Stimulated activated CD8-positive, alpha-beta memory T cell treated with anti-CD3 and anti-CD28 coated beads, Interleukin-7, amount 100 ng/mL, for 24 hours (primary cell): ENCODE measurements around the gene LRRC8E.

Experiments
- DNase-seq: peaks from one replicate; pipeline ENCODE4 v3.0.0-alpha.2; 2020; ENCODE audit warnings: low read depth

The LRRC8E gene

DNA sequence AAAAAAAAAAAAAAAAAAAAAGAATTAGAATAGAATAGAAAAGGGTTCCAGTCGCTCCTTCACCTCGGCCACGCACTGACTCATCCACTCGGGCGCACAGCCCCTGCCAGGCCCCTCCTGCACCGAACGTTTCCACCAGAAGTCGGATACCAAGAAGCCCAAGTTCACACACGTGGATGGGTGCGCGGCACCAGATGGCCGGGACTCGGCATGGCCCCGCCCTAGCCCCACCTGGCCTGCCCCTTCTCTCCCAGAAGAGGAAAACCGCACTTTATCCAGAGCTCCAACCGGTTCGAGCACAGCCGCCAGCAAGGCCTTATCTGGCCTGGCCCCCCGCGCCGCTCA lies 20.0 kb upstream of the LRRC8E start:
- no peak for DNase-seq

DNA sequence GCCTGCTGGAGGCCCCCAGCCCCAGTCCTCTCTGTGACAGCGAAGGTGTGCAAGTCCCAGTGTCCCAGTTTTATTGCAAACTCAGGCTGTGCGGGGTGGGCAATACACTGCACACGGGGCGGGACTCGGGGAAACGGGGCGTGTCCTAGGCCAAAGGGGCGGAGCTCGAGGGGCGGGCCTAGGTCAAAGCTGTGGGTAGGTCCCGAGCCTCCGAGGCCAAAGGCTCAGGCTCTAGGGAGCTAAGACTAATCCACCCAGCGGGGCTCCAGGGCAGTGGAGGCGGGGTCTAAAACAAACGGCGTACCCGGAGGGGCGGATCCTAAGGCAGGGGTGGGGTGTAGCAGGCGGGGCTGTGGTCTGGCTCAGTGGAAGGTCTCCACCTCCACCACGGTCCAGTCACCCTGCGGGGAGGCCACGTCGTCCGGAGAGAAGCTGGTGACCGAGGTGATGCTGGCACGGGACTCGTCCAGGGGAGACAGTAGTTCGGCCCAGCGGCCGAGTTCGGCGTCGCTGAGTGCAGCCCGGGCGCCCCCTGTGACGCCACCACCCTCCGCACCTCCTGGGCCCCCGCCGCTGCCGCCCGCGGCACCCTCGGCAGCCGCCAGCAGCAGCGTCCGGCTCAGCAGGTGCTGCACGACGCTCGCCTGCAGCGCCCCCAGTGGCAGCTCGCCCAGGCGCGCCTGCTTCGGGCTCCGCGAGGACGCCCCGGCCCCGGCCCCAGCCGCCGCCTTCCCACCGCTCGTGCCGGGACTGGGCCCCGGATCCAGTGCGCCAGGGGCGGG lies 19.4 kb upstream of the LRRC8E start:
- DNase-seq: peak; percentile 46

- peak; percentile 54 for DNase-seq
These were observed 18.8 kb upstream of the LRRC8E start for GRCh38 chr19:7869453-7869909.

DNA sequence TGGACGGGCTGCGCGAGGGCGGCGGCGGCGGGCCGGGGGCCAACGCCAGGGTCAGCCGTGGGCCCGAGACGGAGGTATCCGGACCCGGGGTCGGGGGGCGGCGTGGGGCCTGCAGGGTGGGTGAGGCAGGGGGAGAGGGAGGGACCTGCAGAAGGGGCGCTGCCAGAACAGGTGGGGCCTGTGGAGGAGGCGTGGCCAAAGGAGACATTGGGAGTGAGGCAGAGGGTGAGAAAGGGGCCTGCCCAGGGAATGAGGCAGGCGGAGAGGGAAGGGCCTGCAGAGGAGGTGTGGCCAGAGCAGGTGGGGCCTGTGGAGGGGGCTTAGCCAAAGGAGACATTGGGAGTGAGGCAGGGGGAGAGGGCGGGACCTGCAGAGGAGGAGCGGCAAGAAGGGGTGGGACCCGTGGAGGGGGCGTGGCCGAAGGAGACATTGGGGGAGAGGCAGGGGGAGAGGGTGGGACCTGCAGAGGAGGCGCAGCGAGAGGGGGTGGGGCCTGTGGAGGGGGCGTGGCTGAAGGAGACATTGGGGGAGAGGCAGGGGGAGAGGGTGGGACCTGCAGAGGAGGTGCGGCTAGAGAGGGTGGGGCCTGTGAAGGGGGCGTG lies 18.3 kb upstream of the LRRC8E start:
- no peak for DNase-seq

- peak; percentile 10 for DNase-seq
These were observed 17.5 kb upstream of the LRRC8E start for GRCh38 chr19:7870571-7871436.

GRCh38 chr19:7871437-7872305 lies 16.6 kb upstream of the LRRC8E start:
- DNase-seq: peak; percentile 59

DNA sequence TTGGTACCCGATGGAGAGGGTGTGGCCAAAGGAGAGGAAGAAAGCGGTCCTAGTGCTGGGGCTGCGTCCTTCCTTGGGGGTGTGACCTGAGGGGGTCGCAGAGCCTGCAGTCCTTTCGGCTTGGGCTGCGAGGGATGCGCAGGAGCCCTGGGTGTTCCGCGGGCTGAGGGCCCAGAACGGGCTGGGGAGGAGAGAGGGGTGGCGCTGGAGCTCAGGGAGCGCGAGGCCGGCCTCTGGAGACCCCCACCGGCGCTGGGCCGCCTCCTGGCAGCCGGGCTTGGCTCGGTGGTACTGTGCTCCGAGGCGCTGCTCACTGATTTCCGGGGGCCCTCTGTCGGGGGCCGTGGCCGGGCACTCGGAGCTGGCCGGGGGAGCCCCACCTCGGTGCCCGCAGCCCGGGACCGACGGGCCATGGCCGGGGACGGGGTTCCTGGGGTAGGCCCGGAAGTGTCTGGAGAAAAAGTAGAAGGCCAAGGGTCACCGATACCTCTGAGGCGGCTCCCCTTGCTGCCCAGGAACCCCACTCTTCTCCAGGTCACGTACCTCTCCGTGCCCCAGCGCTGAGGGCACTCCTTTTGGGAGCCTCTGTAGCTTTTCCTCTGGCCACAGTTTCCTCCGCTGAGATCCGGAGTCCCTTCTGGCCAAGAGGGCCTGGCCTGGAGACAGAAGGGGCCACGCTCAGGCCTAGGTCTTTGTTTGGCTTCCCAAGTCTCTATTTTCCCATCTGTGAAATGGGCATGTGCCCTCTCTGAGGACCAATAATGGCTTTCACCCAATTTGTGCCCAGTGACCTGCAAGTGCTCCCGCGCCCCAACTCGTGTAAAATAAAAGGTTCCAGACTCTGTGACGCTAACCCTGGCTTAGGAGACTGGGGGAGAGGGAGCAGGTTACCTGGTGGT lies 15.8 kb upstream of the LRRC8E start:
- no peak for DNase-seq

DNA sequence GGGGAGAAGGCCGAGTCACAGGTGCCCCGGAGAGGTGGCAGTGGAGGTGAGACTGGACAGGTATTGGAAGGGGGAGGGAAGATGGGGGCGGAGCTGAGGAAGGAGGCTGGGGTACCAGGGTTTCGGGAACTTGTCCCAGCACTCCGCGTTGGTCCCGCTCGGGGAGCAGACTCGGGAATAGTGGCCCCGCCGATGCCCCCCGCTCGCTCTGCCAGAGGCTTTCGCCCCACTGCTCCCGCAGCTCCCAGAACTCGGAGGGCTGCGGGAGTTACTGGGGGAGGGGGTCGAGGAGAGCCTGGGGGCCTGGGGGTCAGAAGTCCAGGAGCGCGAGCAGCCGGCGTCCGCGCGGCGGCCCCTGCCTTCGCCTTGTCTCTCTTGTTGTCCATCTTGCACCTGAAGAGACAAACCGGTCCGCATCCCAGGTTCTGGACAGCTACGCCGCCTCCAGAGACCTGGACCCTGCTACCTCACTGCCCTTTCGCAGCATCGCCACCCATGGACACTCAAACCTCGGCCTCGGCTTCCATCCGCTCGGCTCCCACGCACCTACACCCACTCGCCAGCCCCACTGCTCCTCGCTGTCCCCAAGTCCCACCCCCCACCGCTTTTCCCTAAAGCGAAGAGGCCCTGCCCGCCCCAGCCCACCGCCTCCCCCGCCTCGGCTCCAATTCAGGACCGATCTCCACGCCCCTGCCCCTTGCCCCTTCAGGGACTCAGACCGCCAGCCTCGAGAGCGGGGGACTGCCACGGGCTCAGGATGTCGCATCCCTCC lies 14.8 kb upstream of the LRRC8E start:
- DNase-seq: no peak

GRCh38 chr19:7874076-7874896 lies 14.0 kb upstream of the LRRC8E start, which contains the start of gene PRR36:
Gene PRR36 (minus strand): TSS chr19:7874390. CDS start chr19:7873689, 701 bp downstream.
- DNase-seq: no peak

DNA sequence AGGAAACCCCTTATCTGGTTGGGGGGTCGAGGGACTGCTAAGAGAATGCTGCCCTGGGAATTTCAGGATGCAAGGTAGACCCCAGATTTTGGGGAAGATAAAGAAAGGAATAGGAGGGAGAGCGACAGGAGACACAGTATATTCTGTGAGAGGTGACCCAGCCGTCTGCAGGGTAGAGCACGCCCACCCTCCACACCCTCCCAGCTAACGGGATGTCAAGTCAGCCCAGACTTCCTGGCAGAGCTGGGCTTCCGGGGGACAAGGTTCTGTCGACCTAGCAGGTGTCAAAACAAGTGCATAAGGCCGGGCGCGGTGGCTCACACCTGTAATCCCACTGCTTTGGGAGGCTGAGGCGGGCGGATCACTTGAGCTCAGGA lies 13.4 kb upstream of the LRRC8E start:
- DNase-seq: no peak

DNA sequence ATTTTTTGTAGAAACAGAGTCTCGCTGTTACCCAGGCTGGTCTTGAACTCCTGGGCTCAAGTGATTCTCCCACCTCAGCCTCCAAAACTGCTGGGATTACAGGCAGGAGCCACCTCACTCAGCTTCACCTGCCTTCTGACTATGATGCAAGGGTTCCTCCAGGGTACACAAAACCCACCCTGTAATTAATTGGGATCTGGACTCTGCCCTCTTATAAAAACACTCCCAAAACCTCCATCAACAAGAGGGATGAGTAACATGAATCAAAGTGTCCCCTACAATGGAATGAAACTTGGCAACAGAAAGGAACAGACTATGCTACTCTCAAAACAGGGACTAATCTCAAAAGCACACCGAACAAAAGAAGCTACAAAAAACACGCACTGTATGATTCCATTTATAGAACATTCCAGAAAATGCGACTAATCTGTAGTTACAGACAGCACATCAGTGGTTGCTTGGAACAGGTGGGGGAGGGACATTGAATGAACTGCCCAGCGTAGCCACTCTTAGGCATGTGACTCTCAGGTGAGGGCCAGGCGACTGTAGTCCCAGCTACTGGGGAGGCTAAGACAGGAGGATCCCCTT lies 11.0 kb upstream of the LRRC8E start:
- no peak for DNase-seq

DNA sequence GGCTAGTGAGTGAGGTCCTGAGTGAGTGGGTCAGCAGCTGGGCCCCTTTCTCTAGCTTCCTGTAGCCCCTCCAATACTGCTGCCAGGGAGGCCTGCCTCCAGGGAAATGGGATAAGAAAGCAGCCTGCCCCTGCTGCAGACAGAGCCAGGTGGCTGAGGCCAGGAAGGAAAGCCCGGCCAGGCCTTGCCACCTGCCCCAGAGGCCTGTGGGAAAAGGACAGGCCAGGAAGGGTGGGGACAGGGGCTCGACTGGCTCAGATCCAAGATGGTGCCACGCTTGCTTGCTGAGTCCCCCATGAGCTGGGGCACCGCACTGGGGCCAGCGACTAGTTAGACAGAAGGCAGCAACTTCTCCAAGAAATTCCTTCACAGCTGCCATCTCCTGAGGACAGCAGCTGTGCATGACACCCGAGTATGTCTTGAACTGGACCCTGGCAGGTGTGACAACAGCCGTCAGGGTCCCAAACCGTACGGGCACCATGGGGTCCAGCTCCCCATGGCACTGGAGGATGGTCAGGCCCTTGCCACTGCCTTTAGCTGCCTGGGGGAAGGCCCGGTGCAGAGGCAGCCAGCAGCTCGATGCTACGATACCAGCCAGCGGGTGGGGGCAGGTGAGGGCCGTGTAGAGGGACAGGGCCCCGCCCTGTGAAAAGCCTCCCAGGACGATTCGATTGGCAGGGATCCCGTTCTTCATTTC lies 9.1 kb upstream of the LRRC8E start:
- DNase-seq: no peak

GRCh38 chr19:7879836-7880235 lies 8.5 kb upstream of the LRRC8E start:
- no peak for DNase-seq

DNA sequence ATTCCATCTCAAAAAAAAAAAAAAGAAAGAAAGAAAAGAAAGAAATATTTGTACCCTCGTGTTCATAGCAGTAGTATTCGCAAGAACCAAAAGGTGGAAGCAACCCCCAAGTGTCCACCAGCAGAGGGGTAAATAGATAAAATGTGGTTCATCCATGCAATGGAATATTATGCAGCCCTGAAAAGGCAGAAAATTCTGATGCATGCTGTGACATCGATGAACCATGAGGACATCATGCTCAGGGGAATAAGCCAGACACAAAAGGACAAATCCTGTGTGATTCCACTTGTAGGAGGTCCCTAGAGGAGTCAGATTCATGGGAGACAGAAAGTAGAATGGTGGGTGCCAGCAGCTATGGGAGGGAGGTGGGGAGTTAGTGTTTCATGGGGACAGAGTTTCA lies 6.4 kb upstream of the LRRC8E start:
- DNase-seq: no peak

DNA sequence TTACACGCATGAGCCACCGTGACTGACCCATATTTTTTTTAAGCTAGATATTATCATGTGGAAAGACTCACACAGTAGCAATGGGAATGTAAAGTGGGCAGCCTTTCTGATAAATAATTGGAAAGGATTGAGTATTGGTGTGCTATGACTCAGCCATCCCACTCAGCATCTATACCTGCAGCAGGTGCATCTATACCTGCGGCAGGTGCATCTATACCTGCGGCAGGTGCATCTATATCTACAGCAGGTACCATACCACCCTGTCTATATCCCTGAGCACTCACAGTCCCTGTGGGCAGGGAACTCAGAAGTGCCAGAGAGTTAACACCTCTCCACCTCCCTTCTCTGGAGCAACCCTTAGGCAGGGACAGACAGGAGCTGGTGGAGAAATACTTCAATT lies 5.2 kb upstream of the LRRC8E start:
- no peak for DNase-seq

GRCh38 chr19:7883796-7884570 lies 4.3 kb upstream of the LRRC8E start:
- no peak for DNase-seq

GRCh38 chr19:7885818-7886217 lies 2.5 kb upstream of the LRRC8E start:
- no peak for DNase-seq
